PFSK-1 (cell line): Measurements from ENCODE around the gene ADGRG3.

ENCODE experiments used
- FOXP2 ChIP-seq: optimal IDR thresholded peaks from 2 replicates; pipeline ENCODE3; 2011; ENCODE audit warnings: borderline replicate concordance, control low read depth, inconsistent platforms; ENCODE audit not compliant: insufficient read depth; ENCODE audit errors: extremely low read length, extremely low read depth
- SIN3A ChIP-seq: IDR thresholded peaks from 2 replicates; pipeline ENCODE4 v1.6.1; 2012; ENCODE audit warnings: mild to moderate bottlenecking, low read length, moderate library complexity, borderline replicate concordance; ENCODE audit not compliant: insufficient read depth

DNA sequence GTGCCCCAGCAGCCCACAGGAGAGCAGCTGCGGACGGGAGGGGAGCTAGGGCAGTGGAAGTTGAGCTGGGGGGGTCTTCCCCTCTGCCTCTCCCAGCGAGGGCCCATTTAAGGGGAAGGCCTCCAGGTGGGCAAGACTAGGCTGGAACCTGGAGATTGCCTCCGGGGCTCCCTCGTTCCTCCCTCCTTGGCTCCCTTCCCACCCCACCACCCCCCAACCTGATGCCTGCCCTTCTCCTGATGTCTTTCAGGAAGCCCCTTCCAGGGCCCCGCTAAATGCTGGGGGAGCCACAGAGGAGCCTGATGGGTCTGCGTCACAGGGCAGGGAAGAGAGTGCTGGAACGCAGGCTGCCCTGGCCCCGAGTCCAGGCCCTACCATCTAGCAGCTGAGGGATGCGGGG is 22.9 kb upstream of the ADGRG3 start:
- TF ChIP-seq FOXP2, result no peak
- no peak for TF ChIP-seq SIN3A
